ENCODE data around the gene MRPL4. TPM values are rescaled to one million over a fixed set of nuclear protein-coding genes. Genes with fewer than 3 reads are reported as not detected.

MRPL4 gene
- total RNA-seq, 2 donors from 2014 or later = 66.0 to 69.2 TPM

DNA sequence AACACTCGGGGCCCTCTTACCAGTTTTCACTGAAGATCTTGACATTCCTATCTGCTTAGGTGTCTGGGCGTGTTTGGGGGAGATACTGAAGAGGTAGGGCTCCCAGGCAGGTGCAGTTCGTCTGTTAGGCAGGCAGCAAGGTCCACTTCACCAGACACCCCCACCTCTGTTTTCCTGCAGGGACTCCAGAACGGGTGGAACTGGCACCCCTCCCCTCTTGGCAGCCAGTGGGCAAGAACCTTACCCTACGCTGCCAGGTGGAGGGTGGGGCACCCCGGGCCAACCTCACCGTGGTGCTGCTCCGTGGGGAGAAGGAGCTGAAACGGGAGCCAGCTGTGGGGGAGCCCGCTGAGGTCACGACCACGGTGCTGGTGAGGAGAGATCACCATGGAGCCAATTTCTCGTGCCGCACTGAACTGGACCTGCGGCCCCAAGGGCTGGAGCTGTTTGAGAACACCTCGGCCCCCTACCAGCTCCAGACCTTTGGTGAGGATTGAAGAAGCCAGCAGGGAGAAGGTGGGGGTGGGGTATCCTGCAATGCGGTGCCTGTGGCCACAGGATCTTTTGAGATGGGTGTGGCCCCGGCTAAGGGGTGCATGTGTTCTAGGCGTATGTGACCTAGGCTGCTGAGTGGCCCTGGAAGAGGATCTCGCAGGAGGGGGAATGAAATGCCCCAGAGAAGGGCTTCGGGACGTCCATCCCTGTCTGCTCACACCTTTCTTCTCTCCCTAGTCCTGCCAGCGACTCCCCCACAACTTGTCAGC lies 31.5 kb downstream of the MRPL4 start:
- H3K4me1 ChIP-seq (ENCODE audit: control insufficient read depth, insufficient read depth, low read length) = no peaks in the 10 kb centered on the region
- TF ChIP-seq, protein P1, sequence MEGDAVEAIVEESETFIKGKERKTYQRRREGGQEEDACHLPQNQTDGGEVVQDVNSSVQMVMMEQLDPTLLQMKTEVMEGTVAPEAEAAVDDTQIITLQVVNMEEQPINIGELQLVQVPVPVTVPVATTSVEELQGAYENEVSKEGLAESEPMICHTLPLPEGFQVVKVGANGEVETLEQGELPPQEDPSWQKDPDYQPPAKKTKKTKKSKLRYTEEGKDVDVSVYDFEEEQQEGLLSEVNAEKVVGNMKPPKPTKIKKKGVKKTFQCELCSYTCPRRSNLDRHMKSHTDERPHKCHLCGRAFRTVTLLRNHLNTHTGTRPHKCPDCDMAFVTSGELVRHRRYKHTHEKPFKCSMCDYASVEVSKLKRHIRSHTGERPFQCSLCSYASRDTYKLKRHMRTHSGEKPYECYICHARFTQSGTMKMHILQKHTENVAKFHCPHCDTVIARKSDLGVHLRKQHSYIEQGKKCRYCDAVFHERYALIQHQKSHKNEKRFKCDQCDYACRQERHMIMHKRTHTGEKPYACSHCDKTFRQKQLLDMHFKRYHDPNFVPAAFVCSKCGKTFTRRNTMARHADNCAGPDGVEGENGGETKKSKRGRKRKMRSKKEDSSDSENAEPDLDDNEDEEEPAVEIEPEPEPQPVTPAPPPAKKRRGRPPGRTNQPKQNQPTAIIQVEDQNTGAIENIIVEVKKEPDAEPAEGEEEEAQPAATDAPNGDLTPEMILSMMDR (conservative IDR thresholded peaks at IDR 0.05) = no peak
- no peak for DNase-seq
- H3K9me3 Mint-ChIP-seq = peaks cover 2% of the 10 kb centered on the region
- no peak overlapping the region for H3K4me3 Mint-ChIP-seq
- H3K9ac ChIP-seq (ENCODE audit: extremely low read depth, low read length, poor library complexity, severe bottlenecking) = no peak overlapping the region
- H3K4me3 ChIP-seq (ENCODE audit: low read length) = no peak overlapping the region
- H3K27ac Mint-ChIP-seq = no peak overlapping the region
- no peak overlapping the region for H3K27ac ChIP-seq (ENCODE audit: low read depth, low read length)
- no peaks in the 10 kb centered on the region for H3K36me3 ChIP-seq (ENCODE audit: control insufficient read depth, insufficient read depth, low read length)
- H3K9me3 ChIP-seq (ENCODE audit: control insufficient read depth, low read length) = no peaks in the 10 kb centered on the region
- H3K27me3 ChIP-seq (ENCODE audit: control insufficient read depth, insufficient read depth, low read length, poor library complexity, severe bottlenecking) = peaks cover 33% of the 10 kb centered on the region
- H3K4me1 Mint-ChIP-seq = no peaks in the 10 kb centered on the region
- WGBS, 2 experiments (ENCODE audit: insufficient coverage in 1 of 2, insufficient read length in 1 of 2) = 83 to 86% methylated on average over 13 to 23 of the region's 23 CpGs
- no peaks in the 10 kb centered on the region for H3K36me3 Mint-ChIP-seq (ENCODE audit: low read depth)
- H3K27me3 Mint-ChIP-seq (ENCODE audit: insufficient read depth) = peaks cover 39% of the 10 kb centered on the region

DNA sequence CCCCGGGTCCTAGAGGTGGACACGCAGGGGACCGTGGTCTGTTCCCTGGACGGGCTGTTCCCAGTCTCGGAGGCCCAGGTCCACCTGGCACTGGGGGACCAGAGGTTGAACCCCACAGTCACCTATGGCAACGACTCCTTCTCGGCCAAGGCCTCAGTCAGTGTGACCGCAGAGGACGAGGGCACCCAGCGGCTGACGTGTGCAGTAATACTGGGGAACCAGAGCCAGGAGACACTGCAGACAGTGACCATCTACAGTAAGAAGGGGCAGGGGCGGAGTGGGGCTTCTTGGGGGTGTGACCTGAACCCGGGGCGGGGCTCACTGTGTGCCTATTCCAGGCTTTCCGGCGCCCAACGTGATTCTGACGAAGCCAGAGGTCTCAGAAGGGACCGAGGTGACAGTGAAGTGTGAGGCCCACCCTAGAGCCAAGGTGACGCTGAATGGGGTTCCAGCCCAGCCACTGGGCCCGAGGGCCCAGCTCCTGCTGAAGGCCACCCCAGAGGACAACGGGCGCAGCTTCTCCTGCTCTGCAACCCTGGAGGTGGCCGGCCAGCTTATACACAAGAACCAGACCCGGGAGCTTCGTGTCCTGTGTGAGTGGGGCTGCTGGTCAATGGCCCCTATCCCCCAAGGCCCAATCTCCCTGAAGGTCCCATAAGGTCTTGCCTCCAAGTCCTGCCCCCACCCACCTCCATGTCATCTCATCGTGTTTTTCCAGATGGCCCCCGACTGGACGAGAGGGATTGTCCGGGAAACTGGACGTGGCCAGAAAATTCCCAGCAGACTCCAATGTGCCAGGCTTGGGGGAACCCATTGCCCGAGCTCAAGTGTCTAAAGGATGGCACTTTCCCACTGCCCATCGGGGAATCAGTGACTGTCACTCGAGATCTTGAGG lies 32.3 kb downstream of the MRPL4 start:
- TF ChIP-seq, protein P1 (conservative IDR thresholded peaks at IDR 0.05) = no peak
- no peak overlapping the region for H3K9ac ChIP-seq (ENCODE audit: extremely low read depth, low read length, poor library complexity, severe bottlenecking)
- H3K9me3 Mint-ChIP-seq = peaks cover 2% of the 10 kb centered on the region

DNA sequence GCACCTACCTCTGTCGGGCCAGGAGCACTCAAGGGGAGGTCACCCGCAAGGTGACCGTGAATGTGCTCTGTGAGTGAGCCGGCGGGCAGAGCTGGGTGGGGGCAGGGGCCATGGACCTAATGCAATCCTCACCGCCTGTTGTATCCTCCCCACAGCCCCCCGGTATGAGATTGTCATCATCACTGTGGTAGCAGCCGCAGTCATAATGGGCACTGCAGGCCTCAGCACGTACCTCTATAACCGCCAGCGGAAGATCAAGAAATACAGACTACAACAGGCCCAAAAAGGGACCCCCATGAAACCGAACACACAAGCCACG lies 32.9 kb downstream of the MRPL4 start:
- Histone ChIP-seq H3K36me3 (ENCODE audit: control insufficient read depth, insufficient read depth, low read length) (no peaks in the 10 kb centered on the region), H3K27me3 (ENCODE audit: control insufficient read depth, insufficient read depth, low read length, poor library complexity, severe bottlenecking) (peaks cover 48% of the 10 kb centered on the region), H3K27ac (ENCODE audit: low read depth, low read length) (no peak overlapping the region), H3K9me3 (ENCODE audit: control insufficient read depth, low read length) (no peaks in the 10 kb centered on the region), H3K4me1 (ENCODE audit: control insufficient read depth, insufficient read depth, low read length) (no peaks in the 10 kb centered on the region), H3K4me3 (ENCODE audit: low read length) (no peak overlapping the region), H3K9ac (ENCODE audit: extremely low read depth, low read length, poor library complexity, severe bottlenecking) (no peak overlapping the region)
- Mint-ChIP-seq H3K27ac (no peak overlapping the region), H3K9me3 (peaks cover 2% of the 10 kb centered on the region), H3K27me3 (ENCODE audit: insufficient read depth) (peaks cover 50% of the 10 kb centered on the region), H3K4me3 (no peak overlapping the region), H3K4me1 (no peaks in the 10 kb centered on the region), H3K36me3 (ENCODE audit: low read depth) (no peaks in the 10 kb centered on the region)
- DNase-seq = no peak
- TF ChIP-seq, protein P1 (conservative IDR thresholded peaks at IDR 0.05) = no peak
- WGBS, 2 experiments (ENCODE audit: insufficient coverage in 1 of 2, insufficient read length in 1 of 2) = 94 to 97% methylated on average over 13 of the region's 13 CpGs

More for the DNA sequence above, 32.3 kb downstream of the MRPL4 start:
- Mint-ChIP-seq H3K27me3 (ENCODE audit: insufficient read depth) (peaks cover 46% of the 10 kb centered on the region), H3K4me3 (no peak overlapping the region), H3K4me1 (no peaks in the 10 kb centered on the region), H3K36me3 (ENCODE audit: low read depth) (no peaks in the 10 kb centered on the region), H3K27ac (no peak overlapping the region)
- H3K4me1 ChIP-seq (ENCODE audit: control insufficient read depth, insufficient read depth, low read length) = no peaks in the 10 kb centered on the region
- no peak overlapping the region for H3K27ac ChIP-seq (ENCODE audit: low read depth, low read length)
- no peak for DNase-seq
- H3K36me3 ChIP-seq (ENCODE audit: control insufficient read depth, insufficient read depth, low read length) = no peaks in the 10 kb centered on the region
- H3K9me3 ChIP-seq (ENCODE audit: control insufficient read depth, low read length) = no peaks in the 10 kb centered on the region
- H3K4me3 ChIP-seq (ENCODE audit: low read length) = no peak overlapping the region
- 91 to 93% methylated on average over 24 to 34 of the region's 34 CpGs for WGBS, 2 experiments (ENCODE audit: insufficient coverage in 1 of 2, insufficient read length in 1 of 2)
- H3K27me3 ChIP-seq (ENCODE audit: control insufficient read depth, insufficient read depth, low read length, poor library complexity, severe bottlenecking) = peaks cover 42% of the 10 kb centered on the region

All from endodermal cell (in vitro differentiated cells).